GM12873 (cell line): ENCODE data around the gene KCNAB2.

Experiments used
- CTCF ChIP-seq: IDR thresholded peaks from 2 replicates; pipeline ENCODE4 v1.5.1; 2012; ENCODE audit warnings: low read depth, mild to moderate bottlenecking, moderate library complexity, low read length, control low read depth; ENCODE audit not compliant: insufficient read depth; ENCODE audit errors: missing control alignments

Gene KCNAB2

GRCh38 chr1:6045561-6045960, at the start of gene KCNAB2:
Gene KCNAB2 (plus strand): TSS chr1:6045888. CDS start chr1:6051537, 5,649 bp downstream.
- no peak for TF ChIP-seq CTCF

- TF ChIP-seq CTCF: no peak
Measured at GRCh38 chr1:5996641-5997270, 48.9 kb upstream of the KCNAB2 start.

- no peak for TF ChIP-seq CTCF
Measured at GRCh38 chr1:5997316-5997715, 48.4 kb upstream of the KCNAB2 start.

GRCh38 chr1:5998051-5998905, 47.4 kb upstream of the KCNAB2 start:
- no peak for TF ChIP-seq CTCF

GRCh38 chr1:5998906-5999301, 46.8 kb upstream of the KCNAB2 start:
- TF ChIP-seq CTCF: no peak

GRCh38 chr1:5999711-6000443, 45.8 kb upstream of the KCNAB2 start:
- no peak for TF ChIP-seq CTCF
